Muscle of leg (tissue), 11 donors: ENCODE measurements around the gene CCNF. TPM values are rescaled to one million over a fixed set of nuclear protein-coding genes. Genes with fewer than 3 reads are reported as not detected.
"Not testable (repeated sequence)": the region's sequence is repeated elsewhere in the genome, so short reads cannot be mapped to it uniquely, and the experiment has no call there.

Source experiments
- DNase-seq: peaks from one replicate; pipeline ENCODE4 v3.0.0; 2013
- H3K27ac ChIP-seq: one replicate; pipeline ENCODE4 v1.5.1; 2013; ENCODE audit warnings: mild to moderate bottlenecking, low read length, control low read depth
- H3K27me3 ChIP-seq: one replicate; pipeline ENCODE4 v1.6.1; 2013; ENCODE audit warnings: low read length; ENCODE audit not compliant: control insufficient read depth, insufficient read depth
- H3K36me3 ChIP-seq: one replicate; pipeline ENCODE4 v1.6.1; 2013; ENCODE audit warnings: low read length; ENCODE audit not compliant: control insufficient read depth, insufficient read depth
- H3K4me1 ChIP-seq: one replicate; pipeline ENCODE4 v1.6.1; 2013; ENCODE audit warnings: low read length; ENCODE audit not compliant: control insufficient read depth, insufficient read depth
- H3K4me3 ChIP-seq: one replicate; pipeline ENCODE4 v1.5.1; 2013; ENCODE audit warnings: low read length, control low read depth
- H3K9me3 ChIP-seq: replicated peaks from 2 replicates; pipeline ENCODE4 v1.6.1; 2013; ENCODE audit warnings: low read depth, low read length; ENCODE audit not compliant: control insufficient read depth
- WGBS: methylation state at CpG from one replicate; pipeline ENCODE4 v1.1.5; 2013; ENCODE audit warnings: missing lambda C conversion rate; ENCODE audit not compliant: insufficient coverage; 5-methylcytosine and 5-hydroxymethylcytosine counted together
- polyA plus RNA-seq, 8 donors: library from polyadenylated mRNA; unstranded; fragments of 120-200 nt; gene quantifications; one replicate each; pipeline versions ENCODE4 v1.2.1 to v1.2.3, GENCODE V29; 2013; ENCODE audit warnings: inconsistent platforms in 1 of 8, low replicate concordance in 1 of 8; ENCODE audit not compliant: insufficient read length in 8 of 8, insufficient read depth in 1 of 8
- total RNA-seq: library from RNA; stranded (reverse); fragments of 120-200 nt; gene quantifications from one replicate; pipeline ENCODE4 v1.2.4, GENCODE V29; 2013

CCNF gene
- total and polyA plus RNA-seq, 9 donors: 5.3 to 9.1 (median 8.0) TPM

DNA sequence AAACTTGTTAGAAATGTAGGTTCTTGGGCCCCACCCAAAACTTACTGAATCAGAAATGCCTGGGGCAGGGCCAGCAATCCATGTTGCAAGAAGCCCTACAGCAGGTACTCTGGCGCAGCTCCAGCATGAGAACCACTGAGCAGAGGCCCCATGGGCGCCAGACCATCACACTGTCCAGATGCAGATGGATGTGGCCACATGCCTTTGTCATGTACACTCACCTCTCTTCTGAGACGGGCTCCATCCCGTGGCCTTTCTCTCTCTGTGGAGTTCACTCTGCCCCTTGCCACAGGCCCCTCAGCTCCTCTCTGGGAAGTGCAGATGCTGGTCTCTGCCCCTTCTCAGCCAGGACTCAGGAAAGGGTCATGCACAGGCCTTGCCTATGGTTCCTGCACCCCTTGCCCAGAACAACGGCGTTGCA, 2.3 kb upstream of the CCNF start:
- peaks cover 5% of the 10 kb centered on the region for H3K36me3 ChIP-seq
- DNase-seq: no peak
- peaks cover 2% of the 10 kb centered on the region for H3K27me3 ChIP-seq
- WGBS: 91% methylated on average over 6 of the region's 6 CpGs
- H3K4me1 ChIP-seq: peaks cover 21% of the 10 kb centered on the region
- H3K27ac ChIP-seq: no peak overlapping the region
- H3K9me3 ChIP-seq: no peaks in the 10 kb centered on the region
- H3K4me3 ChIP-seq: no peak overlapping the region

- H3K27ac ChIP-seq: no peak overlapping the region
- WGBS: 81% methylated on average over 4 of the region's 4 CpGs
- no peak overlapping the region for H3K4me3 ChIP-seq
- peaks cover 9% of the 10 kb centered on the region for H3K36me3 ChIP-seq
- H3K27me3 ChIP-seq: no peaks in the 10 kb centered on the region
- no peaks in the 10 kb centered on the region for H3K9me3 ChIP-seq
- H3K4me1 ChIP-seq: peaks cover 21% of the 10 kb centered on the region
- DNase-seq: no peak
Observed at GRCh38 chr16:2427526-2427925, 1.7 kb upstream of the CCNF start.

DNA sequence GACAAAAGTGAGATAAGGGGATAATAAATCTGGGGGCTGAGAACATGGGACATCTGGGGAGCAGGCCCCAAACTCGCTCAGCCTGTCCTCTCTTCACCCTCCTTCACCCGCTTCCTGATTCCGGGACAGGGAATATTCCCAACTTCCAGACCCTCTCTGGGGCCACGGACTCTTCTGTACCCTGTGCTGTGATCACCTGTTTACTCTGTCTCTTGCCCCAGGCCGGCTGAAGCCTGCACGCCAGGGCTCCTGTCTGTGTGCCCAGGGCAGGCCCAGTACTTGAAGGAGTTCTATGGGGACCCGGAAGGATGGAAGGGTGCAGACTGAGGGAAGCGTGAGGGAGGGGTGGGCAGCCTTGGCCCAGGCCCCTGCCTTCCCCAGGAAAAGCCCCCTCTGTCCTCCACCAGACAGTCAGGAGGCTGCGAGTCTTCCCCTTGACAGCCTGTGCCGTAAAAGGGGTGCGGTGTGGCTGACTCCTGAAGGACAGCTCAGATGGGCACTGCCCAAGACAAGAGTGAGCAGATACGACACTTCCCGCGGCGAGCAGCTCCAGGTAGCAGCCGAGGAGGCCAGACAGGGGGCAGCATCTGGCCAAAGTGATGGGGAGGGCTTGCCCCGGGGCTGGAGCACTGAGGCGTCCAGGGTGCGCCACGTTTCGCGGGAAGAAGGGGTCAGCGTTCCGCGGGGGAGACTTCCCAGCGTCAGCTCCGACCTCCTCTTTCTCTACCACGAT, 1.0 kb upstream of the CCNF start:
- 17% methylated on average over 20 of the region's 28 CpGs for WGBS
- peaks cover 16% of the 10 kb centered on the region for H3K36me3 ChIP-seq
- peaks cover 21% of the 10 kb centered on the region for H3K4me1 ChIP-seq
- H3K9me3 ChIP-seq: no peaks in the 10 kb centered on the region
- DNase-seq: peak; percentile 61
- no peaks in the 10 kb centered on the region for H3K27me3 ChIP-seq
- peak overlapping the region; percentile 86 for H3K27ac ChIP-seq
- H3K4me3 ChIP-seq: peak overlapping the region; percentile 80

DNA sequence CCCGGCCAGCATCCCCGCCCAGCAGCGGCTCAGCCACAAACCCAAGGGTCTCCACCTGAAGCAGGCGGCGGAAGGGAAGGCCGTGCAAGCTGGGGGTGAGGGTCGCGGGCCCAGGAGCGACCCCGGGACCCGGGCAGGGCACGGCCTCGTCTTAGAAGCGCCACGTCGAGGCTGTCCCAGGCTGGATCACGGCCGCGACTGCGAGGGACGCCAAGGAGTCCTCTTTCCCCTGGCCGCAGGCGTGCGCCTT, 538 bp upstream of the CCNF start:
- peaks cover 20% of the 10 kb centered on the region for H3K36me3 ChIP-seq
- H3K9me3 ChIP-seq: no peaks in the 10 kb centered on the region
- peaks cover 21% of the 10 kb centered on the region for H3K4me1 ChIP-seq
- no peaks in the 10 kb centered on the region for H3K27me3 ChIP-seq
- H3K27ac ChIP-seq: peak overlapping the region; percentile 86
- DNase-seq: no peak
- under 1% methylated on average over 24 of the region's 24 CpGs for WGBS
- peak overlapping the region; percentile 80 for H3K4me3 ChIP-seq

- H3K4me3 ChIP-seq: peak overlapping the region; percentile 71
- no peak overlapping the region for H3K27ac ChIP-seq
Observed at GRCh38 chr16:2429771-2430663, 770 bp downstream of the CCNF start.

DNA sequence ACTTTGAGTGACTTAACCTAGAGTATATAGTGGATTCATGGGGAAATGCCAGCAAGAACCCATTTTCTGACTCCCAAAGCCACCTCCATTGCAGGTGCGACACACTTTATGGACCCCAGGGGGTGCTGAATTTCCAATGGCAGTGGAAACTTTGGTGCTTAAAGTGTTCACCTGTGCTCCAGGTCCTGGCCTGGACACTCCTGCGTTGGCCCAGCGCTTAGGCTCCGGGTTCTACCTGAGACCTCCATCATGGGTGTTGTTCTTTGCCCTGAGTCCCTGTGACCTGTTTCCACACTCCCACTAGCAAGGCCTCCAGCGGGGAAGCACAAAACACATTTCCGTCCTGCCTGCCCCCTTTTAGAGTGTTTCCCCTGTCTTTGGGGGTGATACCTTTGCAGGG, 3.0 kb downstream of the CCNF start:
- Histone ChIP-seq H3K27ac (no peak overlapping the region), H3K4me1 (peaks cover 21% of the 10 kb centered on the region), H3K36me3 (peaks cover 45% of the 10 kb centered on the region), H3K27me3 (no peaks in the 10 kb centered on the region), H3K4me3 (no peak overlapping the region), H3K9me3 (no peaks in the 10 kb centered on the region)
- WGBS: 90% methylated on average over 4 of the region's 6 CpGs
- no peak for DNase-seq

More at GRCh38 chr16:2429771-2430663, 770 bp downstream of the CCNF start:
- peaks cover 21% of the 10 kb centered on the region for H3K4me1 ChIP-seq
- no peaks in the 10 kb centered on the region for H3K9me3 ChIP-seq
- DNase-seq: peak; percentile 40
- no peaks in the 10 kb centered on the region for H3K27me3 ChIP-seq
- 1% methylated on average over 42 of the region's 46 CpGs for WGBS
- H3K36me3 ChIP-seq: peaks cover 28% of the 10 kb centered on the region

DNA sequence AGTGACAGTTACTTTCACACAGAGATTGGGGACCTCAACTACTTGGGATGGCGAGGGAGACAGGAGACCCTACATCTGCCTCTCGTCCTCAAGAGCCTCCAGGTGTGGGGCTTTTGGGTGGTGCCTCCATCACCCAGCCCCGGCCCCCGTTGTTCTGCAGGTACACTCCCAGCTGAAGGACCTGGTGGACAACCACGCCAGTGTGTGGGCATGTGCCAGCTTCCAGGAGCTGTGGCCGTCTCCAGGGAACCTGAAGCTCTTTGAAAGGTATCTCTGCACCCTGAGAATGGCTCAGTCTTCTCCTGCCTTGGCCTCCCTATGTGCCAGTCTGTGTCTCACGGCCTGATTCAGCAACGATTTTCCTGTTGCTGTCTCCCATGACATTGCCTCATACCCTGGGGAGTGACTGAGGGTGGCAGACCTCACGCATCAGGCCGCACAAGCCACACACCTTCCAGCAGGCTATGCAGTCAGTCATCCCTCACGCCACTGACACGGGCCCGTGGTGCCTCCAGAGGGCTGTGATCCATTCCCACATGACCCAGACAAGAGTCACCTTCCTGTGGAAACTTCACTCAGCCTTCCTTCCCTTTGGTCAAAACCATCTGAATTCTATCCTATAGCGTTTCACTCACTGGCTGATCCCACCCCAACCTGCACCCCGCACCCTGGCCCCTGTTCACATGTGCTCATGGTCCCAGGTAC, 3.7 kb downstream of the CCNF start:
- H3K9me3 ChIP-seq: no peaks in the 10 kb centered on the region
- no peak overlapping the region for H3K27ac ChIP-seq
- 91% methylated on average over 11 of the region's 15 CpGs for whole genome bisulfite sequencing
- no peak for DNase-seq
- peaks cover 19% of the 10 kb centered on the region for H3K4me1 ChIP-seq
- H3K36me3 ChIP-seq: peaks cover 52% of the 10 kb centered on the region
- no peaks in the 10 kb centered on the region for H3K27me3 ChIP-seq
- no peak overlapping the region for H3K4me3 ChIP-seq

GRCh38 chr16:2435236-2435635, 6.0 kb downstream of the CCNF start:
- H3K4me1 ChIP-seq, H3K27me3 ChIP-seq, H3K27ac ChIP-seq, H3K9me3 ChIP-seq, H3K4me3 ChIP-seq, DNase-seq: not testable (repeated sequence)
- H3K36me3 ChIP-seq: peaks cover 70% of the 10 kb centered on the region
- WGBS: 83% methylated on average over 1 of the region's 4 CpGs

GRCh38 chr16:2436110-2436509, 6.9 kb downstream of the CCNF start:
- WGBS: 91% methylated on average over 8 of the region's 9 CpGs
- DNase-seq: no peak
- no peak overlapping the region for H3K4me3 ChIP-seq

More at GRCh38 chr16:2436110-2436509, 6.9 kb downstream of the CCNF start:
- H3K27me3 ChIP-seq: no peaks in the 10 kb centered on the region
- H3K9me3 ChIP-seq: no peaks in the 10 kb centered on the region
- H3K36me3 ChIP-seq: peaks cover 68% of the 10 kb centered on the region
- peaks cover under 1% of the 10 kb centered on the region for H3K4me1 ChIP-seq
- no peak overlapping the region for H3K27ac ChIP-seq
